KOPT-K1 (cell line): ENCODE measurements around the gene RHOA.
A peak's percentile ranks its signal among the peaks of the same experiment; 100 is the strongest.

Source experiments
- H3K27ac ChIP-seq: fragments of 200-600 bp; sonication (generic); 2 replicates; pipeline ENCODE4 v1.5.1; 2016; ENCODE audit warnings: antibody characterized with exemption, mild to moderate bottlenecking, low read depth, low read length; ENCODE audit not compliant: poor library complexity, severe bottlenecking
- H3K36me3 ChIP-seq: fragments of 200-600 bp; sonication (generic); 2 replicates; pipeline ENCODE4 v1.5.1; 2017; ENCODE audit warnings: antibody characterized with exemption, mild to moderate bottlenecking, low read length, moderate library complexity; ENCODE audit not compliant: insufficient read depth
- H3K9me3 ChIP-seq: fragments of 200-600 bp; sonication (generic); 2 replicates; pipeline ENCODE4 v1.5.1; 2017; ENCODE audit warnings: antibody characterized with exemption, low read length, mild to moderate bottlenecking; ENCODE audit not compliant: insufficient read depth, poor library complexity, severe bottlenecking

Gene RHOA

GRCh38 chr3:49411968-49412631, at the start of gene RHOA, which contains the start of gene TCTA:
TSS of gene RHOA (minus strand) at chr3:49411976. CDS start at chr3:49375589, 36,387 bp downstream.
TSS of gene TCTA (plus strand) at chr3:49412423. CDS start at chr3:49412427, 4 bp downstream.
- Histone ChIP-seq H3K9me3 (no peaks in the 10 kb centered on the region), H3K27ac (peak within 1 kb of the TSS; percentile 83), H3K36me3 (peaks cover 6% of the 10 kb centered on the region; the same call in 1 of the 2 replicates)

DNA sequence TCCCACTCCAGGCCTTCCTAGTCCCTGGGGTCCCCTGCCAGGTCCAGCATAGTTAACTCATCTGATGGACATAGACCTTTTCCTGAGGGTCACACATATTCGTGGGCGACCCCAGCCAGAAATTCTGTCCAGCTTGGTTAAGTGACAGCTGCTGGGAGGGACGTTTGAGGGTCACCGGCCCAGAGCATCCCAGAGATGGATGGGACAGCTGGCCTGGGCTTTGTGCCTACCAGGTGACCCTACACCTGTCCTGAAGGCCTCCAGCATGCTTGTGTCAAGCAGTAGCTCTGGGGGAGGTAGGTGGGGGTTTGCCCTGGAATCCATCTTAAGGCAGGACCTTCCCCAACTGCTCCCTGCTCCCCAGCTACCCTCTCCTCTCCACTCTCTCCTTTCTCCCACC, 49.2 kb upstream of the RHOA start:
- no peaks in the 10 kb centered on the region for H3K36me3 ChIP-seq
- H3K9me3 ChIP-seq, result no peaks in the 10 kb centered on the region
- no peak overlapping the region for H3K27ac ChIP-seq

GRCh38 chr3:49460188-49460890, 48.6 kb upstream of the RHOA start:
- no peak overlapping the region for H3K27ac ChIP-seq
- no peaks in the 10 kb centered on the region for H3K9me3 ChIP-seq
- no peaks in the 10 kb centered on the region for H3K36me3 ChIP-seq

- Histone ChIP-seq H3K9me3 (no peaks in the 10 kb centered on the region), H3K27ac (no peak overlapping the region), H3K36me3 (no peaks in the 10 kb centered on the region)
Observed at GRCh38 chr3:49456466-49456865, 44.7 kb upstream of the RHOA start.

DNA sequence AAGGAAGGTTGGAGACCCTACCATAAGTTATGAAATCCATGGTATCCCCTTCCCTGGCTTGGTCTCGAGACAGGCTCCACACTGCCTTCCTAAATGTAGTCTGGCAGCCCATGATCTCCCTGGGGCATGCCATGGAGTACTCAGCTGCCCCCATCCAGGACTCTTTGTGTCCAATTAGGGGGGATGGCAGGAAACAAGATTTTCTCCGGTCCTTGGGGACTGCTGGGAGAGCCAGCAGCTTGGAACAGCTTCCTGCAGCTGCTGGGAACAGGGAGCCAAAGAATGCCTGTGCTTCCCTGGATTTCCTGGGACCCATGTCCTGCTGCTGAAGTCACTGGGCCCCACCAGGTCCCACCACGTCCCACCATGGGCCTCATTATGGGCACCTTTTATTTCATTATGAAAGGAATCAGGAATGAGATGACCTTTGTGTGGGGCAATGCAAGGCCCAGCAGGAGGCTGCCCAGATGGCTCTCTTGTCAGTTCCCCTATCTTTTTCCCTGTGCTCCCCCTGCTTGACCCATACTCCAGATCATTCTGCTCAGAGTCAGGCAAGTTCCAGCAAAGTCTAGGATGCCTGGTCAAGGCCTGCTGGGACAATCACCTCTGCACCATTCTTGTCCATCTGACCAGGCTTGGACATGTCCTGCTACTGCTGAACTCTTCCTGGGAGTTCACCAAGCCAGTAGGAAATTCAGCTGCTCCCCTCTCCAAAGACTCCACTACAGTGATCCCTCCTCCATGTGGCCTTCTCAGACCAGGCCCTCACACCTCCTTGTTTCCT, 43.3 kb upstream of the RHOA start:
- Histone ChIP-seq H3K27ac (no peak overlapping the region), H3K9me3 (no peaks in the 10 kb centered on the region), H3K36me3 (no peaks in the 10 kb centered on the region)

DNA sequence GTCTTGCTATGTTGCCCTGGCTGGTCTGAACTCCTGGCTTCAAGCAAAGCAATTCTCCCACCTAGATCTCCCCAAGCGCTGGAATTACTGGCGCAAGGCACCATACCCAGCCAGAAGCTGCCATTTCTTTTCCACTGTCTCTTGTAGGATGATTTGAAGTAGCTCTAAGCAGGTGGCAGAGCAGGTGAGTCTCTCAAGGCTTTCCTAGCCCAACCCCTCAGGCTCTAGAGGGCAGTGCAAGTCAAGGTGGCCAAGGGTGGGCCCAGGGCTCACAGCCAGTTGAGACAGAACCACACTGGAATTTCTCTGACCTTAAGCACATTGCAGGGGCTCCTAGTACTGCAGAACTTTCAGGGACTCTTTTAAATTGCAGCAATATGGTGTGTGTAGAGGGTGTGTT, 42.7 kb upstream of the RHOA start:
- H3K27ac ChIP-seq, result no peak overlapping the region
- no peaks in the 10 kb centered on the region for H3K36me3 ChIP-seq
- H3K9me3 ChIP-seq, result no peaks in the 10 kb centered on the region

- Histone ChIP-seq H3K9me3 (no peaks in the 10 kb centered on the region), H3K27ac (no peak overlapping the region), H3K36me3 (no peaks in the 10 kb centered on the region)
Observed at GRCh38 chr3:49453621-49454020, 41.8 kb upstream of the RHOA start.

- Histone ChIP-seq H3K27ac (no peak overlapping the region), H3K36me3 (no peaks in the 10 kb centered on the region), H3K9me3 (no peaks in the 10 kb centered on the region)
Observed at GRCh38 chr3:49445391-49445790, 33.6 kb upstream of the RHOA start.

DNA sequence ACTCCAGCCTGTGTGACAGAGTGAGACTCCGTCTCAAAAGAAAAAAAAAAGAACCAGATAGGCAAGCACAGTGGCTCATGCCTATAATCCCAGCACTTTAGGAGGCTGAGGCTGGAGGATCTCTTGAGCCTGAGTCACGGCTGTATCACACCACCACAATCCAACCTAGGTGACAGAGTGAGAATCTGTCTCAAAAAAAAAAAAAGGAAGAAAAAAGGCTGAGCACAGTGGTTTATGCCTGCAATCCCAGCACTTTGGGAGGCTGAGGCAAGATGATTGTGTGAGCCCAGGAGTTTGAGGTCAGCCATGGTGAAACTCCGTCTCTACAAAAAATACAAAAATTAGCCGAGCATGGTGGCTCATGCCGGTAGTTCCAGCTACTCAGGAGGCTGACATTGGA, 23.0 kb upstream of the RHOA start:
- Histone ChIP-seq H3K36me3 (no peaks in the 10 kb centered on the region), H3K9me3 (no peaks in the 10 kb centered on the region), H3K27ac (no peak overlapping the region)

DNA sequence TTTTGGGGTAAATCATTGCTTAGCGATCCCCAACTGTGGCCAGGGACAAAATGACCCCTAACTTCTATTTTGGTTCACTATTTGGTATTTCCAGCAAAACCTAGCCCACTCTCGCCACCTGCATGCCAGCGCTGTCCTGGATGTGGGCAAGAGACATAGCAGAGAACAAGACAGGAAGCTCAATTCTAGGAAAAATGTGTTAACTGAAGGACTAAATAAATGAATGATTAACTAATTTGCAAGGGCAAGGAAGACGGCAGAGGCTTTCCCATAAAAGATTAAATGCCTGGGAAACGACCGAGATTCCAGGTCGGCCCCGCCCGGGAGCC, 16.9 kb upstream of the RHOA start:
- H3K27ac ChIP-seq, result peak overlapping the region; percentile 71

GRCh38 chr3:49427586-49427985, 15.8 kb upstream of the RHOA start:
- H3K27ac ChIP-seq, result no peak overlapping the region
- no peaks in the 10 kb centered on the region for H3K9me3 ChIP-seq
- H3K36me3 ChIP-seq, result peaks cover 29% of the 10 kb centered on the region; the same call in 1 of the 2 replicates

More for the DNA sequence above, 16.9 kb upstream of the RHOA start:
- Histone ChIP-seq H3K36me3 (peaks cover 24% of the 10 kb centered on the region; the same call in 1 of the 2 replicates), H3K9me3 (no peaks in the 10 kb centered on the region)

DNA sequence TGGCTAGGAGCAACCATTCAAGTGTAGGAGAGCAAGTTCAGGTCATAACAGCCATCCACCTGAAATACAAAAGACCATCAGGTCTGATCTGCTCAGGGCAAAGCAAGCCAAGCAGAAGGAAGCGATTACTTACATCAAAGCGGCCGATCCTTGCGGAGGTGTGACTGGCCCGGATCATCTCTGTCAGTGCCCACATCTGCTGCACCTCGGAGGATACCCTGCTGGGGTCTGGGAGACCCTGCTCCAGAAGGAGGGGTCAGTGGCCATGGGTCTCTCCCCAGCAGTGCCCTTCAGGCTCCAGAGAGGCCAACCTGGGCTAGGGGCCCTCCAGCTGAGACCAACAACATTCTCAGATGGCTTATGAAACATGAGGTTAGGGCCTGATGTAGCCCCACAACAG, 13.0 kb upstream of the RHOA start:
- H3K9me3 ChIP-seq, result no peaks in the 10 kb centered on the region
- no peak overlapping the region for H3K27ac ChIP-seq
- H3K36me3 ChIP-seq, result peaks cover 32% of the 10 kb centered on the region; the same call in 1 of the 2 replicates

- Histone ChIP-seq H3K36me3 (peaks cover 32% of the 10 kb centered on the region; the same call in 1 of the 2 replicates), H3K27ac (no peak within 1 kb of the TSS), H3K9me3 (no peaks in the 10 kb centered on the region)
Observed at GRCh38 chr3:49422379-49423248, 10.8 kb upstream of the RHOA start, which contains the start of gene AMT. TSS of gene AMT (minus strand) at chr3:49422473. CDS start at chr3:49422450, 23 bp downstream.

GRCh38 chr3:49421890-49422378, 10.2 kb upstream of the RHOA start:
- Histone ChIP-seq H3K36me3 (peaks cover 32% of the 10 kb centered on the region; the same call in 1 of the 2 replicates), H3K9me3 (no peaks in the 10 kb centered on the region), H3K27ac (no peak overlapping the region)
